AML-193 (cell line): ENCODE results near the gene ECM2.

Source experiments
- DNase-seq, 2 experiments: peaks; one replicate each; lab custom pipeline; 2025; lab: John Stamatoyannopoulos, UW

The ECM2 gene

GRCh38 chr9:92467041-92467440, 68.7 kb downstream of the ECM2 start:
- DNase-seq: no peak

- no peak for DNase-seq
Observed at GRCh38 chr9:92463984-92464383, 71.8 kb downstream of the ECM2 start.

- DNase-seq: no peak
Observed at GRCh38 chr9:92463387-92463786, 72.4 kb downstream of the ECM2 start.

- no peak for DNase-seq
Observed at GRCh38 chr9:92457576-92457975, 78.2 kb downstream of the ECM2 start.

- no peak for DNase-seq
Observed at GRCh38 chr9:92455217-92455616, 80.6 kb downstream of the ECM2 start.

GRCh38 chr9:92446536-92446935, 89.3 kb downstream of the ECM2 start:
- DNase-seq: no peak
